Measurements from ENCODE around the gene IFFO2.
A peak's percentile ranks its signal among the peaks of the same experiment; 100 is the strongest.
"Not testable (repeated sequence)": the region's sequence is repeated elsewhere in the genome, so short reads cannot be mapped to it uniquely, and the experiment has no call there.

Gene IFFO2

GRCh38 chr1:18907917-18908845 is 48.3 kb downstream of the IFFO2 start:
- Mint-ChIP-seq H3K36me3 (peaks cover 18% of the 10 kb centered on the region), H3K27me3 (no peaks in the 10 kb centered on the region), H3K4me1 (peaks cover 36% of the 10 kb centered on the region), H3K4me3 (no peak overlapping the region), H3K27ac (peak overlapping the region; percentile 68), H3K9me3 (no peaks in the 10 kb centered on the region)

GRCh38 chr1:18907021-18907916 is 49.2 kb downstream of the IFFO2 start:
- Mint-ChIP-seq H3K4me3 (no peak overlapping the region), H3K36me3 (peaks cover 18% of the 10 kb centered on the region)

GRCh38 chr1:18903291-18903756 is 53.2 kb downstream of the IFFO2 start:
- Mint-ChIP-seq H3K4me1 (peaks cover 44% of the 10 kb centered on the region), H3K9me3 (no peaks in the 10 kb centered on the region), H3K36me3 (peaks cover 2% of the 10 kb centered on the region), H3K27ac (no peak overlapping the region), H3K27me3 (no peaks in the 10 kb centered on the region), H3K4me3 (peak overlapping the region; percentile 78)

More at GRCh38 chr1:18907021-18907916, 49.2 kb downstream of the IFFO2 start:
- H3K4me1 Mint-ChIP-seq = peaks cover 32% of the 10 kb centered on the region
- H3K9me3 Mint-ChIP-seq = no peaks in the 10 kb centered on the region
- peak overlapping the region; percentile 68 for H3K27ac Mint-ChIP-seq
- H3K27me3 Mint-ChIP-seq = no peaks in the 10 kb centered on the region

- Mint-ChIP-seq H3K4me3 (peak within 1 kb of the TSS; percentile 89), H3K27me3 (no peaks in the 10 kb centered on the region), H3K4me1 (peaks cover 39% of the 10 kb centered on the region), H3K9me3 (no peaks in the 10 kb centered on the region), H3K27ac (peak within 1 kb of the TSS; percentile 99), H3K36me3 (no peaks in the 10 kb centered on the region)
These were observed 53.8 kb downstream of the IFFO2 start, which contains the start of gene ALDH4A1 for GRCh38 chr1:18902523-18903290. ALDH4A1 (minus strand) TSS chr1:18902555; CDS start chr1:18902523, 32 bp downstream.

- Mint-ChIP-seq H3K27ac (peak overlapping the region; percentile 89), H3K4me3 (peak overlapping the region; percentile 89), H3K27me3 (no peaks in the 10 kb centered on the region), H3K4me1 (peaks cover 38% of the 10 kb centered on the region), H3K36me3 (no peaks in the 10 kb centered on the region), H3K9me3 (no peaks in the 10 kb centered on the region)
These were observed 54.4 kb downstream of the IFFO2 start for GRCh38 chr1:18901952-18902522.

- peaks cover 35% of the 10 kb centered on the region for H3K4me1 Mint-ChIP-seq
- H3K9me3 Mint-ChIP-seq = no peaks in the 10 kb centered on the region
- peak overlapping the region; percentile 89 for H3K27ac Mint-ChIP-seq
- H3K4me3 Mint-ChIP-seq = peak overlapping the region; percentile 89
- H3K27me3 Mint-ChIP-seq = no peaks in the 10 kb centered on the region
- H3K36me3 Mint-ChIP-seq = no peaks in the 10 kb centered on the region
These were observed 55.1 kb downstream of the IFFO2 start for GRCh38 chr1:18901147-18901951.

- Mint-ChIP-seq H3K36me3 (no peaks in the 10 kb centered on the region), H3K4me3 (peak overlapping the region; percentile 26), H3K27ac (peak overlapping the region; percentile 35), H3K4me1 (peaks cover 35% of the 10 kb centered on the region), H3K27me3 (no peaks in the 10 kb centered on the region), H3K9me3 (no peaks in the 10 kb centered on the region)
These were observed 56.1 kb downstream of the IFFO2 start for GRCh38 chr1:18900303-18900841.

GRCh38 chr1:18899363-18900049 is 57.0 kb downstream of the IFFO2 start:
- H3K4me3 Mint-ChIP-seq = no peak overlapping the region
- H3K4me1 Mint-ChIP-seq = peaks cover 35% of the 10 kb centered on the region
- H3K9me3 Mint-ChIP-seq = no peaks in the 10 kb centered on the region

GRCh38 chr1:18898567-18898966 is 57.9 kb downstream of the IFFO2 start:
- Mint-ChIP-seq H3K27ac (no peak overlapping the region), H3K27me3 (no peaks in the 10 kb centered on the region), H3K4me3 (no peak overlapping the region), H3K36me3 (no peaks in the 10 kb centered on the region), H3K4me1 (peaks cover 29% of the 10 kb centered on the region), H3K9me3 (no peaks in the 10 kb centered on the region)

More at GRCh38 chr1:18899363-18900049, 57.0 kb downstream of the IFFO2 start:
- Mint-ChIP-seq H3K36me3 (no peaks in the 10 kb centered on the region), H3K27ac (no peak overlapping the region), H3K27me3 (no peaks in the 10 kb centered on the region)

GRCh38 chr1:18895317-18895716 is 61.2 kb downstream of the IFFO2 start:
- Mint-ChIP-seq H3K4me1 (peaks cover 11% of the 10 kb centered on the region), H3K9me3 (no peaks in the 10 kb centered on the region), H3K36me3 (no peaks in the 10 kb centered on the region), H3K27me3 (no peaks in the 10 kb centered on the region), H3K27ac (no peak overlapping the region), H3K4me3 (no peak overlapping the region)

- no peaks in the 10 kb centered on the region for H3K36me3 Mint-ChIP-seq
- no peaks in the 10 kb centered on the region for H3K4me1 Mint-ChIP-seq
- H3K27ac Mint-ChIP-seq = no peak overlapping the region
- no peaks in the 10 kb centered on the region for H3K9me3 Mint-ChIP-seq
- H3K4me3 Mint-ChIP-seq = no peak overlapping the region
- H3K27me3 Mint-ChIP-seq = no peaks in the 10 kb centered on the region
These were observed 63.4 kb downstream of the IFFO2 start for GRCh38 chr1:18893120-18893519.

GRCh38 chr1:18891858-18892257 is 64.6 kb downstream of the IFFO2 start:
- H3K27ac Mint-ChIP-seq, H3K27me3 Mint-ChIP-seq, H3K4me3 Mint-ChIP-seq, H3K9me3 Mint-ChIP-seq, H3K36me3 Mint-ChIP-seq, H3K4me1 Mint-ChIP-seq: not testable (repeated sequence)

- no peak overlapping the region for H3K27ac Mint-ChIP-seq
- H3K4me3 Mint-ChIP-seq = no peak overlapping the region
- H3K36me3 Mint-ChIP-seq = no peaks in the 10 kb centered on the region
- H3K27me3 Mint-ChIP-seq = no peaks in the 10 kb centered on the region
- H3K9me3 Mint-ChIP-seq = no peaks in the 10 kb centered on the region
- H3K4me1 Mint-ChIP-seq = no peaks in the 10 kb centered on the region
These were observed 65.1 kb downstream of the IFFO2 start for GRCh38 chr1:18891426-18891780.
